ENCODE measurements around the gene DSTN.
A peak's percentile ranks its signal among the peaks of the same experiment; 100 is the strongest.

Gene DSTN

GRCh38 chr20:17569616-17570346 lies at the start of gene DSTN:
Gene DSTN (plus strand): TSS chr20:17570075. CDS start chr20:17570209, 134 bp downstream.
- no peak for TF ChIP-seq CTCF (IDR thresholded peaks at IDR 0.05; ENCODE audit: borderline replicate concordance, insufficient read depth, low read depth, low read length)
- H3K4me3 ChIP-seq (ENCODE audit: low read depth, low read length): peak within 1 kb of the TSS; percentile 77

GRCh38 chr20:17520583-17520982 lies 49.3 kb upstream of the DSTN start:
- H3K4me3 ChIP-seq (ENCODE audit: low read depth, low read length): no peak overlapping the region
- no peak for TF ChIP-seq CTCF (IDR thresholded peaks at IDR 0.05; ENCODE audit: borderline replicate concordance, insufficient read depth, low read depth, low read length)

GRCh38 chr20:17522528-17522927 lies 47.3 kb upstream of the DSTN start:
- no peak overlapping the region for H3K4me3 ChIP-seq (ENCODE audit: low read depth, low read length)
- TF ChIP-seq CTCF (IDR thresholded peaks at IDR 0.05; ENCODE audit: borderline replicate concordance, insufficient read depth, low read depth, low read length): no peak

GRCh38 chr20:17523326-17523725 lies 46.5 kb upstream of the DSTN start:
- no peak for TF ChIP-seq CTCF (IDR thresholded peaks at IDR 0.05; ENCODE audit: borderline replicate concordance, insufficient read depth, low read depth, low read length)
- no peak overlapping the region for H3K4me3 ChIP-seq (ENCODE audit: low read depth, low read length)

GRCh38 chr20:17524560-17524959 lies 45.3 kb upstream of the DSTN start:
- no peak for TF ChIP-seq CTCF (IDR thresholded peaks at IDR 0.05; ENCODE audit: borderline replicate concordance, insufficient read depth, low read depth, low read length)
- H3K4me3 ChIP-seq (ENCODE audit: low read depth, low read length): no peak overlapping the region

- no peak for TF ChIP-seq CTCF (IDR thresholded peaks at IDR 0.05; ENCODE audit: borderline replicate concordance, insufficient read depth, low read depth, low read length)
- no peak overlapping the region for H3K4me3 ChIP-seq (ENCODE audit: low read depth, low read length)
Measured at GRCh38 chr20:17525132-17525531, 44.7 kb upstream of the DSTN start.

GRCh38 chr20:17525650-17526049 lies 44.2 kb upstream of the DSTN start:
- no peak for TF ChIP-seq CTCF (IDR thresholded peaks at IDR 0.05; ENCODE audit: borderline replicate concordance, insufficient read depth, low read depth, low read length)
- no peak overlapping the region for H3K4me3 ChIP-seq (ENCODE audit: low read depth, low read length)

Data from GM12875 (cell line).